ENCODE data around the gene EPO. TPM values are rescaled to one million over a fixed set of nuclear protein-coding genes. Genes with fewer than 3 reads are reported as not detected.

Gene EPO
- total RNA-seq, 2 experiments from 2014 or later: not detected

GRCh38 chr7:100689230-100690135 is 30.8 kb upstream of the EPO start:
- Mint-ChIP-seq H3K4me3 (peak overlapping the region; percentile 11), H3K27me3 (no peaks in the 10 kb centered on the region), H3K27ac (peak overlapping the region; percentile 20), H3K36me3 (ENCODE audit: low read depth) (peaks cover 50% of the 10 kb centered on the region), H3K9me3 (no peaks in the 10 kb centered on the region), H3K4me1 (ENCODE audit: low read depth) (peaks cover 29% of the 10 kb centered on the region)
- Histone ChIP-seq H3K9me3 (ENCODE audit: control insufficient read depth in 1 of 2, insufficient read depth in 1 of 2, low read length in 2 of 2) (no peaks in the 10 kb centered on the region), H3K36me3 (ENCODE audit: insufficient read depth, low read length) (peaks cover 57% of the 10 kb centered on the region), H3K4me1 (ENCODE audit: insufficient read depth, low read length) (peaks cover 52% of the 10 kb centered on the region), H3K27me3 (ENCODE audit: control insufficient read depth in 1 of 2, insufficient read depth in 2 of 2, low read length in 2 of 2) (no peaks in the 10 kb centered on the region), H3K27ac (ENCODE audit: low read depth in 1 of 2, low read length in 2 of 2) (no peak overlapping the region), H3K4me3 (ENCODE audit: low read length) (no peak overlapping the region)
- CTCF ChIA-PET: no interaction called here
- no peak for TF ChIP-seq CTCF (IDR thresholded peaks at IDR 0.05)
- ATAC-seq (ENCODE audit: poor library complexity) (no peak), DNase-seq (peak in 1 of 14 experiments; percentile 21)
- intact Hi-C loops (cut with DNase I, micrococcal nuclease): loop anchor here (2.0 to 5.0 kb wide), 4 partner anchors 13 to 207 kb away; partner anchors contain the start of genes MOSPD3 (in 1 of the 2) and NYAP1 (in 1 of the 2)
- POLR2A ChIA-PET: interaction anchor here (0.5 to 5.0 kb wide), 9 partner anchors 9 to 103 kb away, joined by 3 to 26 read pairs (median 3); partner anchors contain the start of genes FBXO24 and MOSPD3

GRCh38 chr7:100691676-100692577 is 28.3 kb upstream of the EPO start:
- peak; percentile 87 for TF ChIP-seq CTCF (IDR thresholded peaks at IDR 0.05)
- no peaks in the 10 kb centered on the region for H3K27me3 Mint-ChIP-seq

More at GRCh38 chr7:100691676-100692577, 28.3 kb upstream of the EPO start:
- Mint-ChIP-seq H3K27ac (peak overlapping the region; percentile 85), H3K4me1 (ENCODE audit: low read depth) (peaks cover 34% of the 10 kb centered on the region), H3K9me3 (no peaks in the 10 kb centered on the region), H3K4me3 (peak overlapping the region; percentile 97), H3K36me3 (ENCODE audit: low read depth) (peaks cover 28% of the 10 kb centered on the region)
- peak; percentile 77 for ATAC-seq (ENCODE audit: poor library complexity)
- H3K4me1 ChIP-seq (ENCODE audit: insufficient read depth, low read length): peaks cover 62% of the 10 kb centered on the region
- no peaks in the 10 kb centered on the region for H3K9me3 ChIP-seq (ENCODE audit: control insufficient read depth in 1 of 2, insufficient read depth in 1 of 2, low read length in 2 of 2)
- H3K36me3 ChIP-seq (ENCODE audit: insufficient read depth, low read length): peaks cover 34% of the 10 kb centered on the region
- ChIA-PET POLR2A (interaction anchor here (0.6 to 5.8 kb wide), 11 partner anchors 8 to 1813 kb away, joined by 3 to 47 read pairs (median 3); partner anchors contain the start of genes FBXO24, LRCH4, POP7 and TRRAP), CTCF (interaction anchor here (0.6 to 6.6 kb wide), 14 partner anchors 10 to 162 kb away, joined by 3 to 59 read pairs (median 6); partner anchors contain the start of genes MOSPD3 and POP7)
- H3K4me3 ChIP-seq (ENCODE audit: low read length): peak overlapping the region; percentile 75
- peak; percentile 71 to 91 (median 79) for DNase-seq
- intact Hi-C loops (cut with DNase I, micrococcal nuclease): loop anchor here (1.0 to 5.0 kb wide), 7 partner anchors 15 to 210 kb away; partner anchors contain the start of genes MOSPD3 (in 1 of the 2) and NYAP1 (in 1 of the 2)
- H3K27ac ChIP-seq (ENCODE audit: low read depth in 1 of 2, low read length in 2 of 2): no peak overlapping the region
- no peaks in the 10 kb centered on the region for H3K27me3 ChIP-seq (ENCODE audit: control insufficient read depth in 1 of 2, insufficient read depth in 2 of 2, low read length in 2 of 2)

Data from CD4-positive, alpha-beta T cell (primary cell).